ENCODE data around the gene OSTC. TPM values are rescaled to one million over a fixed set of nuclear protein-coding genes. Genes with fewer than 3 reads are reported as not detected.

OSTC gene
- total and polyA plus RNA-seq, 9 of the 15 experiments (the other 6 are each of a cell fraction or from before 2014, with no cell fraction given), result 112 to 966 (median 235) TPM

DNA sequence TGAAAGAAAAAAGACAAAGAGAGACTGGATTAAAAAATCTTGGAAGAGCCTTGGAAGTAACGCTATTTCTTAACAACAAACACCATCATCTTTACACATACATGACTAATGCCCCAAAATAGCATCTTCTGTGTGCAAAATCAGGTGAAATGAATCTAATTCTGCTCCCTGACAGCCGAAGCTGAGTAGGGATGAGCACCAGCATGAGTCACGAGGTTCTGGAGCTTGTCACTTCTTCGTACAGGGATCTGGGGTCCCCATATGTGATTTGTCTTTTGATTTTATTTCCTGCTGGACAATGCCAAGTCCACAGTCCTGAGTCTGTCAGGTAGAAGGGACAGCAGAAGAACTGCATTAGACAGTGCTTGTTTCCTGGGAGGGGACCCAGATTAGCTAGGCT, 55.9 kb downstream of the OSTC start:
- Histone ChIP-seq H3K27me3 (ENCODE audit: control insufficient read depth in 2 of 2, insufficient read depth in 2 of 2, low read length in 2 of 2) (peaks cover 11 to 20% of the 10 kb centered on the region in 2 experiments; a peak in 3 of 5 replicates), H3K36me3 (ENCODE audit: control insufficient read depth, insufficient read depth, low read length) (no peaks in the 10 kb centered on the region), H2AFZ (ENCODE audit: low read depth, low read length) (peak overlapping the region; percentile 21; the same call in 1 of the 2 replicates), H3K4me3 (no peak overlapping the region), H4K20me1 (replicated peaks; ENCODE audit: control insufficient read depth, insufficient read depth, low read length) (no peaks in the 10 kb centered on the region), H3K9ac (ENCODE audit: insufficient read depth in 1 of 2, low read depth in 2 of 2, low read length in 2 of 2) (no peak overlapping the region), H3K4me1 (replicated peaks in 1 of 2; ENCODE audit: control insufficient read depth in 2 of 2, insufficient read depth in 2 of 2, low read length in 2 of 2) (peaks cover 3 to 4% of the 10 kb centered on the region in 2 experiments; a peak in 1 of 5 replicates), H3K4me2 (ENCODE audit: insufficient read depth, low read length) (no peak overlapping the region), H3K27ac (ENCODE audit: extremely low read depth, low read depth, low read length) (no peak overlapping the region), H3K9me3 (replicated peaks; ENCODE audit: control insufficient read depth, insufficient read depth, low read depth, low read length) (no peaks in the 10 kb centered on the region), H3K9me1 (ENCODE audit: control insufficient read depth, insufficient read depth, low read length) (no peaks in the 10 kb centered on the region), H3K79me2 (ENCODE audit: control insufficient read depth, insufficient read depth, low read length) (no peaks in the 10 kb centered on the region)
- ATAC-seq (no peak; the same call in 2 of the 3 replicates), DNase-seq (ENCODE audit: extremely low read depth in 1 of 4, low spot score in 3 of 4) (no peak), FAIRE-seq (no peak)
- no TSS peak for BruUV-seq (replicated peaks)
- ChIA-PET POLR2A (interaction anchor here (1.2 kb wide), 1 partner anchor 18 kb away, joined by 3 read pairs; no protein-coding TSS in a partner anchor), CTCF (ENCODE audit: low intra/inter-chr PET ratio) (no interaction called here)
- intact Hi-C loops (cut with micrococcal nuclease) (no loop called here), in situ Hi-C loops (cut with MboI) (no loop called here)
- WGBS (ENCODE audit: insufficient coverage, low coverage, missing lambda C conversion rate), result 0% methylated on average over 4 of the region's 4 CpGs
- TF ChIP-seq, protein P1, sequence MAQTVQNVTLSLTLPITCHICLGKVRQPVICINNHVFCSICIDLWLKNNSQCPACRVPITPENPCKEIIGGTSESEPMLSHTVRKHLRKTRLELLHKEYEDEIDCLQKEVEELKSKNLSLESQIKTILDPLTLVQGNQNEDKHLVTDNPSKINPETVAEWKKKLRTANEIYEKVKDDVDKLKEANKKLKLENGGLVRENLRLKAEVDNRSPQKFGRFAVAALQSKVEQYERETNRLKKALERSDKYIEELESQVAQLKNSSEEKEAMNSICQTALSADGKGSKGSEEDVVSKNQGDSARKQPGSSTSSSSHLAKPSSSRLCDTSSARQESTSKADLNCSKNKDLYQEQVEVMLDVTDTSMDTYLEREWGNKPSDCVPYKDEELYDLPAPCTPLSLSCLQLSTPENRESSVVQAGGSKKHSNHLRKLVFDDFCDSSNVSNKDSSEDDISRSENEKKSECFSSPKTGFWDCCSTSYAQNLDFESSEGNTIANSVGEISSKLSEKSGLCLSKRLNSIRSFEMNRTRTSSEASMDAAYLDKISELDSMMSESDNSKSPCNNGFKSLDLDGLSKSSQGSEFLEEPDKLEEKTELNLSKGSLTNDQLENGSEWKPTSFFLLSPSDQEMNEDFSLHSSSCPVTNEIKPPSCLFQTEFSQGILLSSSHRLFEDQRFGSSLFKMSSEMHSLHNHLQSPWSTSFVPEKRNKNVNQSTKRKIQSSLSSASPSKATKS (CRISPR knock-in tag; IDR thresholded peaks at IDR 0.05), result no peak
- no peak for TF ChIP-seq ZKSCAN1 (IDR thresholded peaks at IDR 0.05; ENCODE audit: low read depth, low read length)
- TF ChIP-seq GTF2A2 (tag; IDR thresholded peaks at IDR 0.05), result no peak
- TF ChIP-seq BRF2 (IDR thresholded peaks at IDR 0.05; ENCODE audit: borderline replicate concordance, insufficient read depth, insufficient read length), result no peak
- TF ChIP-seq ZNF407 (IDR thresholded peaks at IDR 0.05; ENCODE audit: low read depth), result no peak
- no peak for TF ChIP-seq CREB1 (IDR thresholded peaks at IDR 0.05)
- no peak for TF ChIP-seq CREB1 (CRISPR knock-in tag; IDR thresholded peaks at IDR 0.05)
- no peak for TF ChIP-seq NFE2L1 (tag; IDR thresholded peaks at IDR 0.05; ENCODE audit: borderline replicate concordance, low read depth)
- no peak for TF ChIP-seq LEF1 (IDR thresholded peaks at IDR 0.05)
- TF ChIP-seq BDP1 (IDR thresholded peaks at IDR 0.05; ENCODE audit: insufficient read depth, insufficient read length), result no peak
- no peak for TF ChIP-seq FUS (optimal IDR thresholded peaks at IDR 0.05; ENCODE audit: low read depth, low read length)
- TF ChIP-seq NCOA6 (IDR thresholded peaks at IDR 0.05), result no peak
- no peak for TF ChIP-seq KLF6 (CRISPR knock-in tag; IDR thresholded peaks at IDR 0.05; ENCODE audit: borderline replicate concordance)
